ENCODE data around the gene ACBD6.

The ACBD6 gene

DNA sequence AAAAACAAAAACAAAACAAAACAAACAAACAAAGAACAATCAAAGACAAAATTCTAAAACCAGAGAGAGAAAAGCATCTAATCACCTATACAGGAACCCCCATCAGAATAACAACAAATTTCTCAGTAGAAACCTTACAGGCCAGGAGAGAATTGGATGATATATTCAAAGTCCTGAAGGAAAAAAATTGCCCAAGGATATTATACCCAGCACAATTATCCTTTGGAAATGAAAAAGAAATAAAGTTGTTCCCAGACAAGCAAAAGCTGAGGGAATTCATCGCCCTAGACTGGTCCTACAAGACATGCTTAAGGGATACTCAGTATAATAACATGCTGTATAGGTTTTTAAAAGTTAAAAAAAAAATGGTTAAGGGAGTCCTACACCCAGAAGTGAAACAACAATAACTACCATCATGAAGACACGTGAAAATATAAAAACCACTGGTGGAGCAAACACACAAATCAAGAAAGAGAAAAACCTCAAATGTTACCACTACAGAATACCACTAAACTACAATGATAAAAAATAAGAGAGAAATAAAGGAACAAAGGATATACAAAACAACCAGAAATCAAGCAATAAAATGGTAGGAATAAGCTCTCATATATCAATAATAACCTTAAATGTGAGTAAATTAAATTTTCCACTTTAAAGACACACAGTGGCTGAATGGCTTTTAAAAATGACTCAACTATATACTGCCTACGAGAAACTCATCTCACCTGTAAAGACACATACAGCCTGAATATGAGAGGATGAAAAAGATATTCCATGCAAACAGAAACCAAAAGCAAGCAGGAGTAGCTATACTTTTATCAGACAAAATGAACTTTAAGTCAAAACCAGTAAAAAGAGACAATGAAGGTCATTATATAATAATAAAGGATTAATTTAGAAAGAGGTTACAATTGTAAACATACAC, 121.9 kb downstream of the ACBD6 start:
- in situ Hi-C loops (cut with HindIII; ENCODE audit: low sequenced_read_pairs), result no loop called here

DNA sequence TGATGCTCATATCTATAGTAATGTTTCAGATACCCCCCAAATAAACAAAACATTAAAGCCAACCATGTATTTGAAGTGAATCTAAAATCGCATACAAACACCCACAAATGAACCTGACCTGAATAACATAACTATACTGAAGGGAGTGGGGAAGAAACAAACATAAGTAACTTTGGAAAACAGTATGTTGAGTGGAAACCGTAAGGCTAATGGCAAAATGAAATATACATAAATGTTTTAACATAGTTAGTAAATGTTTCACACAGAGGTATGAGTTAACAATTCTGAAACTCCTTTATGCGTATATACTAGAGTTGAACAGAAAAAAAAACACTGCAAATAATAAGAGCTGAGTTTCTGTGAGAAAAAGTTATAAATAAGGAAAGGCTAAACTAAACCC, 125.6 kb downstream of the ACBD6 start:
- in situ Hi-C loops (cut with HindIII; ENCODE audit: low sequenced_read_pairs), result no loop called here

DNA sequence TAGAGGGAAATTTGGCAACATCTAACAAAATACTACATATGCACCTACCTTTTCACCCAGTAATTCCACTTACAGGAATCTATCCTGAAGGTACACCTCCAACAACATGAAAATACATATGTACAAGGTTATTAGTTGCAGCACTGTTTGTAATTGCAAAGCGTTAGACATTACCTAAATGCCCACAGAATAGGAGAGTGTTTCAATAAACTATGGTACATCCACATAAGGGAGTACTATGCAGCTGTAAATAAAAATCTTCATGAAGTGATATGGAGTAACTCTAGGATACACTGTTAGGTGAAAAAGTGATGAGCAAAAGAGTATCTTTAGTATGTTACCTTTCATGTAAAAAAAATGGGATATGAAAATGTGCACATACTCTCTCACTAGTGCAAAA, 126.1 kb downstream of the ACBD6 start:
- in situ Hi-C loops (cut with HindIII; ENCODE audit: low sequenced_read_pairs), result no loop called here

- in situ Hi-C loops (cut with HindIII; ENCODE audit: low sequenced_read_pairs), result no loop called here
Measured at GRCh38 chr1:180372728-180373127, 129.6 kb downstream of the ACBD6 start.

DNA sequence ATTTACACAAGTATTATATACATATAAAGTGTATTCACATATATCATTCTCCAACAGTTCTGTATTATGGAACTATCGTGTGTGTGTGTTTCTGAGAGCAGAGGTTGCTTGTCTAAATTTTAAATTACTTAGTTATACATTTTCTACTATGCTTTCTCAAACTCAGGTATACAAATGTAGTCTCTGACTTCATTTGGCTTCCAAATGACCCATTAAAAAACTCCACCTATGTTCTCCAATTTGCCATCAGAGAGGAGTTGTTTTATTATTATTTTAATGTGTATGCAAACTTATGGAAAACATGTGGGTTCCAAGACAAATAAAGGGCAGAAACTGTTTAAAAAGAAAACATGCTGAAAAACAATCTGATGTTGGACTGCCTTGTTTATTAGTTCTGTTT, 131.8 kb downstream of the ACBD6 start:
- in situ Hi-C loops (cut with HindIII; ENCODE audit: low sequenced_read_pairs), result no loop called here

DNA sequence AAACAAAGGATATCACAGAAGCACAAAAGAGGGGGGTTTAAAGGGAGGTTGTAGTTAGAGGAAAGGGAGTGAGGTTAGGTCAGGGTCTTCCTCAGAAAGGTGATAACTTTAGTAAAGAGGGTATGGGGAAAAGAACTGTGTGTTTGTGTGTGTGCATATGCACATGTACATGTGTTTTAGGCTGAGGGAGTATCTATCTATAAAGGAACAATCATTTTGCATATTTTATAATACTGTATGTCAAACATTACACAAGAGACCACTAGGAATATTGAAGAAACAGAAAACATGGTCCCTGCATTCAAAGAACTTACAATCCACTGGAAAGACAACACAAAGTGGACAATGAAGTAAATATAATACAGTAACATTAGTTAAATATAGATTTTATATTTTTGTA, 132.2 kb downstream of the ACBD6 start:
- in situ Hi-C loops (cut with HindIII; ENCODE audit: low sequenced_read_pairs), result no loop called here

DNA sequence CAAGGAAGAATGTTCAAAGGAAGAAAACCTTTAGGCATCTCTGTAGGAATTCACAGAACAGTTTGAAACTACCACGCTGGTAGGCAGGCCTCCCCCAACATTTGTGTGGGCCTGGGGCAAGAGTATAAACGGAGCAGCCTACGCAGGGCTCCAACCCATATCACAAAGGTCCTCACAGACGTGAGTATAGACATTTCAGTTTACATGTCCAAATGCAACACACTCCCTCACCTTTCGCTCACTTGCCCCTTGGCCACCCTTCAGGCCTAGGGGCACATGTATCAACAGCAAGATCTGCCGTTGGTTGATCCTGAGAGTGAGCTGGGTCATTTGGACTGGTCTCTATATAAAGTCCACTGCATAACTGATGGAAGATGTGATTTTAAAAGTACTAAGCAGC, 133.3 kb downstream of the ACBD6 start:
- in situ Hi-C loops (cut with HindIII; ENCODE audit: low sequenced_read_pairs), result no loop called here

- in situ Hi-C loops (cut with HindIII; ENCODE audit: low sequenced_read_pairs), result no loop called here
Measured at GRCh38 chr1:180366371-180367068, 135.9 kb downstream of the ACBD6 start.

GRCh38 chr1:180365039-180365438, 137.3 kb downstream of the ACBD6 start:
- in situ Hi-C loops (cut with HindIII; ENCODE audit: low sequenced_read_pairs), result no loop called here

DNA sequence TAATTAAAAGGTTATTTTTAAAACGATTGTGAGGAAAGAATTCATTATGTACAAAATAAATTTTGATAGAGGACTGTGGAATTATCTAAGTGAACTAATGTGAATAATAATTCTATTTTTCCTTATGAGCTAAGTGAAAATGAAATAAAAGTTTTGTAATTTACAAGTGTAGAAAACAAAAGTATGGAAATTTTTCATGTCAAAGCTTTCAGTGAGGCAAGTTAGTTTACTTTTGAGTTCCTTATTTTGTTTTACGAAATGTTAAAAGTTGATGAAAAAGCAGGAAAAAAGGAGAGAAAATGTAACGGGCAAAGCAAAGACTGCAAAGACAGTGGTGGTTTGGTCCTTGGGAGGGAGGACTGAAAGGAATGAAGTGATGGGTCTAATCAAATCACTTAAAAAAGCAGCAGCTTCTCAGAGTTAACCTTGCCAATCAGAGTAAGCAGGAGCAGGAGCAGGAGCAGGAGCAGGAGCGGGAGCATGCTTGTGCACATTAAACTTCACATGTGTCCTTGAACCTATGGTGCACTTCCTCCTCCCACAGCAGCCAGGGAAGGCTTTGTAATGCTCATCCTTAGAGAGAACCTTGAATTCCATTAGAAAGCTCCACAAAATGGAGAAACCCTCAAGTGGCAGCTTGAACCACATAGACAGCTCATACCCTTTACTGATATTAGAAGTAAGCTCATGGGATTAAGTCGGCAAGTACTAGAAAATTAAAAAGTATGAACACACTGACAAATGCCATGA, 139.0 kb downstream of the ACBD6 start:
- in situ Hi-C loops (cut with HindIII; ENCODE audit: low sequenced_read_pairs), result no loop called here

GRCh38 chr1:180360333-180361075, 141.9 kb downstream of the ACBD6 start:
- in situ Hi-C loops (cut with HindIII; ENCODE audit: low sequenced_read_pairs), result no loop called here

GRCh38 chr1:180358649-180359048, 143.7 kb downstream of the ACBD6 start:
- in situ Hi-C loops (cut with HindIII; ENCODE audit: low sequenced_read_pairs), result loop anchor here (5.0 kb wide), 1 partner anchor 86 kb away; no protein-coding TSS in a partner anchor

DNA sequence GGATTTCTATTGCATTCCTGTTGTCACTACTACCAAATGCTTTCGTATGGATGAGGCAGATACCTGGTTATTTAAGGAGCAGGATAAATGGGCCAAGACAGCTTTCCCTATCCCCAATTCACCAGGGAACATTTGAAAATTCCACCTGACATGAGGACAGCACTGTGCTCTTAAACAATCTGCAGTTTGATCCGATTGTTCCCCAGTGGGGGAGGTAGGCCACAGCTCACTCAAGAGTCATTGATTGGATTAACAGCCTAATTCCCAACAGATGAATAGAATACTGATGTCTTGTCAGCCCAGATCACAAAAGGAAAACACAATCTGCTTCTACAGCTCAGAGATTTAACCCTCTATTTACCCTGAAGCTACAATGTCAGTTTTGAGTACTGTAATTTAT, 148.4 kb downstream of the ACBD6 start:
- in situ Hi-C loops (cut with HindIII; ENCODE audit: low sequenced_read_pairs), result no loop called here

- in situ Hi-C loops (cut with HindIII; ENCODE audit: low sequenced_read_pairs), result no loop called here
Measured at GRCh38 chr1:180352588-180352987, 149.8 kb downstream of the ACBD6 start.

DNA sequence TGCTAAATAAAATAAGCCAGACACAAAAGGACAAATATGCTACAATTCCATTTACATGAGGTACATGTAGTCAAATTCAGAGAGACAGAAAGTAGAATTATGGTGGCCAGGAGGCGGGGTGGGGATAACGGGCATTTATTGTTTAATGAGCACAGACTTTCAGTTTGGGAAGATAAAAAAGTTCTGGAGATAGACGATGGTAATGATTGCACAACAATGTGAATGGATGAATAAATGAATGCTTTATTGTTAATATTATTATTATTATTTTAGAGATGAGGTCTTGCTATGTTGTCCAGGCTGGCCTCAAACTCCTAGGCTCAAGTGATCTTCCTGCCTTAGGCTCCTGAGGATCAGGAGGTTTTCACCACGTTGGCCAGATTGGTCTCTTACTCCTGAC, 150.4 kb downstream of the ACBD6 start:
- in situ Hi-C loops (cut with HindIII; ENCODE audit: low sequenced_read_pairs), result no loop called here

- in situ Hi-C loops (cut with HindIII; ENCODE audit: low sequenced_read_pairs), result no loop called here
Measured at GRCh38 chr1:180345148-180345547, 157.2 kb downstream of the ACBD6 start.

DNA sequence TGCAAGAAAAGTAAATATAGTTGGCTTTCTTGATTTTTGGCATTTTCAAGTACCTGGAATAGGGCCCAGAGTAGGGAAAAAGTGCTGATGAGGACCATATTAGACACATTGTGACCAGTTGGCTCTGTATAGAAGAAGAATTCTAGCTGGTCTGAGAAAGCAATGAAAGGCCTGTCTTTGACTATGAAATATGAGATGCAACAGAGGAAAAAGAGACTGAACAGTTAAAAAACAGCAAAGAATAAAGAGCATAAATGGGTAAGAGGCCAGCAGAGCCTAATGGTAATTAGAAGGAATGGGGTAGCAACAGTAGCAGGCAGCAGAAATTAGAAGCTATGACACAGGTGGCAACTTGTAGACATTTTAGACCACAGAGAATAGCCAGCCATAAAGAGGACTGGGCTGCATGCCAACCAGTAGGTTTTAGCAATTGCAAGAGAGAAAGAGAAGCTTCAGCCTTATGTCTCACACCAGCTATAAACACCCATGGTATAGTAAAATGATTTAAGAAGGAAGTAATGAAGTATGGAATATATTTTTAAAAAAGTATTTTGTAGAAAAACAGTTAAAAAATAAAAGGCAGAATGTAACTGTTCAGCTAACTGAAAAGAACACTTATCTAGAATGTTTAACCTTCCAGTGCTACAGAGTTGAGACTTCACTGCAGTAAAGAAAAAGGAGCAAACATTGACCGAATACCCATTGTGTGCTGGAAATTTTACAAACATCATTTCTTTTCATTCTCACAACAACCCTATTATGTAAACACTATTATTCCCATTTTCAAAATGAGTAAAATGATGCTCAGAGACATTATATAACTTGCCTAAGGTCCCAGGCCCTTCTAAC, 158.2 kb downstream of the ACBD6 start:
- in situ Hi-C loops (cut with HindIII; ENCODE audit: low sequenced_read_pairs), result no loop called here

- in situ Hi-C loops (cut with HindIII; ENCODE audit: low sequenced_read_pairs), result no loop called here
Measured at GRCh38 chr1:180327089-180327488, 175.3 kb downstream of the ACBD6 start.

DNA sequence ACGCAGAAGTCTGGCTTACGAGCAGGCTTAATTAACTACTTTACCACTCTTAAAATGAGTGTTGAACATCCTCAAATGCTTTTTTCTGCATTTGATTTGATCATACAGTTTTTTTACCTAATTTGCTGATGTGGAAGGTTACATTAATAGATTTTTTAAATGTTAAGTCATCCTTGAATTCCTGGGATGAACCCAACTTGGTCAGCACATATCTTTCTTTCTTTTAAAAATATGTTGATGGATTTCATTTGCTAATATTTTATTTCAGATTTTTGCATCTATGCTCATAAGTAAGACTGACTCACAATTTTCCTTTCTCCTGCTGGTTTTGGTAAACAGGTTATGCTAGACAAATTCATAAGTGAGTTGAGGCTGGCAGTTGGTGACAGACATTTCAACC, 189.5 kb downstream of the ACBD6 start:
- in situ Hi-C loops (cut with HindIII; ENCODE audit: low sequenced_read_pairs), result no loop called here
